ENCODE results near the gene FRK.

GRCh38 chr6:115891750-115892149, 168.9 kb downstream of the FRK start:
- TF ChIP-seq POLR2AphosphoS5 (IDR thresholded peaks at IDR 0.05; ENCODE audit: low read depth, low read length) (no peak), POLR2A (IDR thresholded peaks at IDR 0.05; ENCODE audit: low read depth, low read length) (no peak), TAF1 (IDR thresholded peaks at IDR 0.05; ENCODE audit: low read depth, low read length) (no peak)

Data from GM12891 (cell line).